HG03520 (cell line): ENCODE data around the gene GALR3.

Experiments used
- ATAC-seq: cut with Tn5 transposase; IDR thresholded peaks from one replicate; pipeline ENCODE4 v1.9.1; 2021; ENCODE audit warnings: mild to moderate bottlenecking, moderate library complexity; ENCODE audit not compliant: unreplicated experiment

GALR3 gene

GRCh38 chr22:37865510-37865909 is 42.3 kb downstream of the GALR3 start:
- no peak for ATAC-seq

GRCh38 chr22:37870273-37870672 is 47.1 kb downstream of the GALR3 start:
- ATAC-seq: no peak
